ENCODE data around the gene PSMA6. TPM values are rescaled to one million over a fixed set of nuclear protein-coding genes. Genes with fewer than 3 reads are reported as not detected.

Gene PSMA6
- total and polyA plus RNA-seq, 2 of the 13 experiments (the other 11 are each of a cell fraction or from before 2014, with no cell fraction given): 525 to 1,109 TPM

DNA sequence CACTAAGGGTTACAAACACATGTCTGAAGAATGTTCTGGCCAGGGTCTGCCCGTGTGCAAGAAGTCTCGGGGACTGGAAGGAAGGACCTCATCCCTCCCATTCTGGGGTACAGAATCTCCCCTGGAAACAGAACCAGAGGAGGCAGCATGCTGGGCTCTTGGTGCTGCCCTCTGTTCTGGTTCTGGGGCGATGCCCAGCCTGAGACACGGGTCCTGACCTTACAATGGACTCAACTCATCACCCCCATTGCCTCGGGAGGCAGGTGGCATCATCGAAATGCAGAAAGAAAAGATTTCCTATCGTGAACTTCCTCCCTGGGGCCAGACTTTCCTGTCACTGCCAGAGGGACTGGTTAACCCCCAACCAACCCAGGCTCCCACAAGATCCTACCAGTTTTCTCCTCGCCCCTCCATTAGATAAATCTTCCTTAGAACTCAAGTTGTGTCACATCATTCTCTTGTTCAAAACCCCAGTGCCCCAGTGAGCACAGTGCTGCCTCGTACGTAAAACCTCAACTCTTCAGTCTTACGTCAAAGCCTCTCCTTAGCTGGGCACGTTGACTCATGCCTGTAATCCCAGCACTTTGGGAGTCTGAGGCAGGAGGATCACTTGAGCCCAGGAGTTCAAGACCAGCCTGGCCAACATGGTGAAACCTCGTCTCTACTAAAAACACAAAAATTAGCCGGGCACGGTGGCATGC lies 52.1 kb downstream of the PSMA6 start (continued):
- TF ChIP-seq ZHX2 (IDR thresholded peaks at IDR 0.05; ENCODE audit: low read depth) (no peak), ZHX2 (CRISPR knock-in tag; IDR thresholded peaks at IDR 0.05; ENCODE audit: borderline replicate concordance) (no peak), TCF7L2 (IDR thresholded peaks at IDR 0.05; ENCODE audit: low read depth, low read length) (no peak), ZNF207 (IDR thresholded peaks at IDR 0.05; ENCODE audit: borderline replicate concordance) (no peak), AKAP8 (CRISPR knock-in tag; IDR thresholded peaks at IDR 0.05) (no peak), STAT5B (CRISPR knock-in tag; IDR thresholded peaks at IDR 0.05) (no peak), NFE2 (CRISPR knock-in tag; IDR thresholded peaks at IDR 0.05) (no peak), ZNF781 (CRISPR knock-in tag; IDR thresholded peaks at IDR 0.05; ENCODE audit: borderline replicate concordance, not compliant biosample characterization) (no peak), ZNF256 (CRISPR knock-in tag; conservative IDR thresholded peaks at IDR 0.05) (no peak), ZNF75D (CRISPR knock-in tag; IDR thresholded peaks at IDR 0.05; ENCODE audit: borderline replicate concordance) (no peak), CEBPB (IDR thresholded peaks at IDR 0.05; ENCODE audit: borderline replicate concordance, low read depth, low read length) (no peak), NFKB2 (CRISPR knock-in tag; IDR thresholded peaks at IDR 0.05; ENCODE audit: borderline replicate concordance) (0 out of 2 replicates have a peak, but pooled peaks have one; percentile 13), ZNF263 (CRISPR knock-in tag; IDR thresholded peaks at IDR 0.05) (no peak), DNMT3B (CRISPR knock-in tag; conservative IDR thresholded peaks at IDR 0.05) (no peak), FOXC1 (CRISPR knock-in tag; IDR thresholded peaks at IDR 0.05; ENCODE audit: borderline replicate concordance) (no peak), ZSCAN31 (CRISPR knock-in tag; IDR thresholded peaks at IDR 0.05; ENCODE audit: low read depth) (no peak), ERF (CRISPR knock-in tag; IDR thresholded peaks at IDR 0.05) (no peak), ZNF749 (CRISPR knock-in tag; IDR thresholded peaks at IDR 0.05; ENCODE audit: borderline replicate concordance) (no peak), CAMTA2 (CRISPR knock-in tag; IDR thresholded peaks at IDR 0.05; ENCODE audit: borderline replicate concordance) (no peak), ZNF850 (CRISPR knock-in tag; conservative IDR thresholded peaks at IDR 0.05) (no peak)
- TF ChIP-seq, protein P1, sequence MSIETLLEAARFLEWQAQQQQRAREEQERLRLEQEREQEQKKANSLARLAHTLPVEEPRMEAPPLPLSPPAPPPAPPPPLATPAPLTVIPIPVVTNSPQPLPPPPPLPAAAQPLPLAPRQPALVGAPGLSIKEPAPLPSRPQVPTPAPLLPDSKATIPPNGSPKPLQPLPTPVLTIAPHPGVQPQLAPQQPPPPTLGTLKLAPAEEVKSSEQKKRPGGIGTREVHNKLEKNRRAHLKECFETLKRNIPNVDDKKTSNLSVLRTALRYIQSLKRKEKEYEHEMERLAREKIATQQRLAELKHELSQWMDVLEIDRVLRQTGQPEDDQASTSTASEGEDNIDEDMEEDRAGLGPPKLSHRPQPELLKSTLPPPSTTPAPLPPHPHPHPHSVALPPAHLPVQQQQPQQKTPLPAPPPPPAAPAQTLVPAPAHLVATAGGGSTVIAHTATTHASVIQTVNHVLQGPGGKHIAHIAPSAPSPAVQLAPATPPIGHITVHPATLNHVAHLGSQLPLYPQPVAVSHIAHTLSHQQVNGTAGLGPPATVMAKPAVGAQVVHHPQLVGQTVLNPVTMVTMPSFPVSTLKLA (IDR thresholded peaks at IDR 0.05): no peak
- TF ChIP-seq, protein P2, sequence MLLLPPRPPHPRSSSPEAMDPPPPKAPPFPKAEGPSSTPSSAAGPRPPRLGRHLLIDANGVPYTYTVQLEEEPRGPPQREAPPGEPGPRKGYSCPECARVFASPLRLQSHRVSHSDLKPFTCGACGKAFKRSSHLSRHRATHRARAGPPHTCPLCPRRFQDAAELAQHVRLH (CRISPR knock-in tag; IDR thresholded peaks at IDR 0.05; ENCODE audit: borderline replicate concordance, low read depth): no peak
- TF ChIP-seq, protein P3, sequence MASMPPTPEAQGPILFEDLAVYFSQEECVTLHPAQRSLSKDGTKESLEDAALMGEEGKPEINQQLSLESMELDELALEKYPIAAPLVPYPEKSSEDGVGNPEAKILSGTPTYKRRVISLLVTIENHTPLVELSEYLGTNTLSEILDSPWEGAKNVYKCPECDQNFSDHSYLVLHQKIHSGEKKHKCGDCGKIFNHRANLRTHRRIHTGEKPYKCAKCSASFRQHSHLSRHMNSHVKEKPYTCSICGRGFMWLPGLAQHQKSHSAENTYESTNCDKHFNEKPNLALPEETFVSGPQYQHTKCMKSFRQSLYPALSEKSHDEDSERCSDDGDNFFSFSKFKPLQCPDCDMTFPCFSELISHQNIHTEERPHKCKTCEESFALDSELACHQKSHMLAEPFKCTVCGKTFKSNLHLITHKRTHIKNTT (CRISPR knock-in tag; IDR thresholded peaks at IDR 0.05): no peak
